Stimulated activated naive CD8-positive, alpha-beta T cell treated with anti-CD3 and anti-CD28 coated beads, Interleukin-15, Interleukin-2, amounts not matched to agents 100 U/mL and 50 U/mL, for 24 hours (primary cell): ENCODE data around the gene SLC7A9.
A peak's percentile ranks its signal among the peaks of the same experiment; 100 is the strongest.
"Not testable (repeated sequence)": the region's sequence is repeated elsewhere in the genome, so short reads cannot be mapped to it uniquely, and the experiment has no call there.

ENCODE experiments used
- ATAC-seq: fragments of 150-1000 bp; cut with Tn5 transposase; one replicate; pipeline ENCODE4 v1.10.0; 2021
- DNase-seq: peaks from one replicate; pipeline ENCODE4 v3.0.0; 2021

SLC7A9 gene

DNA sequence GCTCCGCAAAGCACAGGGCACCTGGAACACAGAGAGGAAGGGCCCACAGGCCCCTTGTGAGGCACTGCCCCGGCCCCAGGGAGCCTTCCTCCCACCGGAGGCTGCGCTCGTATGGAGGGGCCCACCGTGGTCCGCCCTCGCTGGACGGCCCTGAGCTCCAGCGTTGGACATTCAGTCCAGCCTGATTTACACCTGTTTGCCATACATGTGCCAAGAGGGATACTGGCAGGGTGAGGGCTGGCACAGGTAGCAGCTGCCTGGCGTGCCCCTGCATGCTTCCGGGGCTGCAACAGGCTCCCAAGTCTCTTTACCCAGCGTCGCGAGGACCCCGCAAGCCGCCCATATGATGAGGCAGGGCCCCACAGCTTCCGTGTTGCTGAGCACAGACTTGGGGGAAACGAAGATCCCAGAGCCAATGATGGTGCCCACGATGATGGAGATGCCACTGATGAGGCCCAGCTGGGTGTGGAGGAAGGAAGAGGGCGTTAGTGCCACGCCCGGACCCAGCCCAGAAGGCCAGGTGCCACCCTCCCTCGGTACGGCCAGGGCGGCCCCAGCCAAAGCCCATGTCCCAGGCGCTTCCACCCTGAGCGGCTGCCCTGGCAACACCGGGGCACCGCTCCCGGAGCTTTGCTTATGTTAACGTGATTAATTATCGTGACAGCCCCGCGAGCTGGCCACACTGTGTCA is 5.1 kb downstream of the SLC7A9 start:
- ATAC-seq, result peak; percentile 10
- DNase-seq, result no peak

GRCh38 chr19:32863841-32864240 is 5.7 kb downstream of the SLC7A9 start:
- no peak for DNase-seq
- ATAC-seq, result no peak

DNA sequence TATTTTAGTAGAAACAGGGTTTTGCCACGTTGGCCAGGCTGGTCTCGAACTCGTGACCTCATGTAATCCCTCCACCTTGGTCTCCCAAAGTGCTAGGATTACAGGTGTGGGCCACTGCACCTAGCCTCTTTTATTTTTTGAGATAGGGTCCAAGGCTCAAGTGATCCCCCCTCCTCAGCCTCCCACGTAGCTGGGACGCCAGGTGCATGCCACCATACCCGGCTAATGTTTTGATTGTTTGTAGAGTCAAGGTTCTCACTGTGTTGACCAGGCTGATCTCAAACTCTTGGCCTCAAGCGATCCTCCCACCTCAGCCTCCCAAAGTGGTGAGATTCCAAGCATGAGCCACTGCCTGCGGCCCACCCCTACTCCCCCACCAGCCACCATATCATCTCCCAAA is 6.3 kb downstream of the SLC7A9 start:
- ATAC-seq, result no peak

DNA sequence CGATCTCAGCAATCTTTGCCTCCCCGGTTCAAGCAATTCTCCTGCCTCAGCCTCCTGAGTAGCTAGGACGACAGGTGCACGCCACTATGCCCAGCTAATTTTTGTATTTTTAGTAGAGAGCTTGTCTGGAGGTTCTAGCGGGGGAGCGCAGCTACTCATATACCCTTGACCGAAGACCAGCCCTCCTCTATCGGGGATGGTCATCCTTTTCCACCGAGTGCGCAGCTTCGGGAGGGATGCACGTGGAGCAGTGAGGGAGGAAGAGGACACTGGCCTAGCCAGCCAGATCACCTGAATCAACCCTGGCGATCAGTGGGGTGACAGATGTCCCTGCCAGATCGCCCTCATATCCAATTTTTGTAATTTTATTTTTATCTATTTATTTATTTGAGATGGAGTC is 6.8 kb downstream of the SLC7A9 start:
- DNase-seq (no peak), ATAC-seq (no peak)

More for the DNA sequence above, 6.3 kb downstream of the SLC7A9 start:
- DNase-seq, result no peak

GRCh38 chr19:32862173-32862572 is 7.4 kb downstream of the SLC7A9 start:
- ATAC-seq (no peak), DNase-seq (no peak)

GRCh38 chr19:32861596-32861995 is 8.0 kb downstream of the SLC7A9 start:
- no peak for ATAC-seq
- DNase-seq, result no peak

DNA sequence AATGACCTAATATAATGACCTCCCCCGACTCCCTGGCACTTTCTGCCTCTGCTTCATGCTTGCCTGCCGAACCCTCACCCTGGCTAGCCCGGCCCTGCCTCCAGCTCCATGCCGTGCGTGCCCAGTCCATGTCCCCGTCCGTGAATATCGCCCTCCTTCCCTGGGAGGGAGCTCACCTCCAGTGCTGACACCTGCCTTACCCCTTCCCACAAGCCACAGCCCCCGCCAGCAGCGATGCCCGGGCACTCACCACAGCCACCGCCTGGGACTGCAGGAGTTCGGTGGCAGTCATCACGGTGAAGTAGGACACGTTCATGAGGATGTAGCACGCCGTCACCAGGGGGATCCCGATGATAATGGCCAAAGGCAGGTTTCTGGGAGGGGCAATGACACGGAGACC is 10.0 kb downstream of the SLC7A9 start:
- DNase-seq (no peak), ATAC-seq (no peak)

DNA sequence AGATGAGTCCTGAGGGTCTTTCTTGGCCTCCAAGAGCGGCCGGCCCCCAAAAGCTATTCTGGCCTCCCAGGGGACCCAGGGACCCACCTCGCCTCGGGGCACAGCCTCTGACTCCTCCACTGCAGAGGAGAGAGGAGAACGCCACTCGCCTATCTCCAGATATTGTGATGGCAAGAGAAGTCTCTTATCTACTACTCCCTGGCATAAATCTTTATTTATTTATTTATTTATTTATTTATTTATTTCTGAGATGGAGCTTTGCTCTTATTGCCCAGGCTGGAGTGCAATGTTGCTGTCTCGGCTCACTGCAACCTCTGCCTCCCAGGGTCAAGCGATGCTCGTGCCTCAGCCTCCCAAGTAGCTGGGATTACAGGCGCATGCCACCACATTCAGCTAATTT is 11.0 kb downstream of the SLC7A9 start:
- no peak for ATAC-seq

DNA sequence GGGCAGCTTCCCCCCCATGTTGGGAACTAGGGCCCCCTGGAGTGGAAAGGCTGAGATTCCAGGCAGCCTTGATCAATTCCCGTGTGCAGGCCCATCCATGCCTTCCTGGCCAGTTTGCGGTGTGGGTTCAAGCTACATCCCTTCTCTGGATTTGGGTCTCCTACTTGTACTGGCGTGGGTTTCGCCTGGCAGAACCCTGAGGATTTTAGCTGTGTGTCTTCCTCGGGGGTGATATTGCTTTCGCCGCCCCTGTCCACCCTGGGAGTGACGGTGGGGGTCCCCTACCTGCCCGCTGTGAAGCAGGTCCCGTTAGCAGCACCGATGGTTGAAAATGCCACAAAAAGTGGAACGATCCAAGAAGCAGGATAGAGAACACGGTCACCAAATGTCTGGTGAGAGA is 11.4 kb downstream of the SLC7A9 start:
- no peak for ATAC-seq
- DNase-seq, result no peak

More for the DNA sequence above, 11.0 kb downstream of the SLC7A9 start:
- DNase-seq, result no peak

DNA sequence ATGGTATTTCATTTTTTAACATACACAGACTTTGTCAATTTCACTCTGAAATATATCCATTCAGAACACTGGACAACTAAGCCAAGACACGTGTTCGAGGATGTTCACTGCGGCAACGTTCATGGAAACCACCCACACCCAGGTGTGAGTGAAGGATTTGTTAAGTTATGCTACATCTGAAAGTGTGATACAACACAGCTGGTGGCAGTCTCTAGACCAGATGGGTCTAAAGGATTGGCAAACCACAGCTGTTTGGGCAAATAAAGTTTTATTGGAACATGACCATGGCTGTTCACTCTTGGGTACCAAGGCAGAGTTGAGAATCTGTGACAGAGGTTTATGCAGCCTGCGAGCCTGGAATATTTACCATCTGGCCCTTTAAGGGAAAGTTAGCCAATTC is 12.0 kb downstream of the SLC7A9 start:
- DNase-seq (no peak), ATAC-seq (no peak)

DNA sequence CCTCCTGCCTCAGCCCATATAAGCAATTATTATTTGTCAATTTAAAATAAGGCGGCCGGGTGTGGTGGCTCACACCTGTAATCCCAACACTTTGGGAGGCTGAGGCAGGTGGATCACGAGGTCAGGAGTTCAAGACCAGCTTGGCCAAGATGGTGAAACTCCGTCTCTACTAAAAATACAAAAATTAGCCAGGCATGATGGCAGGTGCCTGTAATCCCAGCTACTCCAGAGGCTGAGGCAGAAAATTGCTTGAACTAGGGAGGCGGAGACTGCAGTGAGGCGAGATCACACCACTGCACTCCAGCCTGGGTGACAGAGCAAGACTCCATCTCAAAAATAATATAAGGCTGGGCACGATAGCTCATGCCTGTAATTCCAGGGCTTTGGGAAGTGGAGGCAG is 12.7 kb downstream of the SLC7A9 start:
- ATAC-seq, DNase-seq: not testable (repeated sequence)

GRCh38 chr19:32852216-32852615 is 17.4 kb downstream of the SLC7A9 start:
- DNase-seq (no peak), ATAC-seq (no peak)

GRCh38 chr19:32848035-32848434 is 21.5 kb downstream of the SLC7A9 start:
- not testable (repeated sequence) for ATAC-seq, DNase-seq

DNA sequence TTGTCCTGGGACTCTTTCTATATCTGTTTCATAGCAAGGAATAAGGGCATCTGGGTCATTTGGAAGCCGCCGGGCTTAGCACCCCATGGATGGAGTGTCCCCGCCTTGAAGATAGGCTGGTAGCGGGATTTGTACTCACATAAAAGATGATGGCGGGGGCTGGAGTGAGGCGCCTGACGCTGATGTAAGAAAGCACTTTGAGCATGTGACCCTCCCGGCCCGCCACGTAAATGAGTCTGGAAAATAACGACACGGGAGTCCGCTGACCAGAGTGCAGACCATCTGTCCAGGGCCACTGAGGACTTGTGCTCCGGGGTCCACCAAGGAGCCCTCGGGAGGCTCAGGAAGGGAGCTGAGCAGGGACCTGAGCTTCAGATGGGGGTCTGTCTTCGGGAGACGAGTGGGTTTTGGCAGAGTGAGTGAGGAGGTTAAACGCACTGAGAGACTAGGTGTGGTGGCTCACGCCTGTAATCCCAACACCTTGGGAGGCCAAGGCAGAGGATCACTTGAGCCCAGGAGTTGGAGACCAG is 25.8 kb downstream of the SLC7A9 start:
- ATAC-seq, result no peak
- DNase-seq, result no peak

DNA sequence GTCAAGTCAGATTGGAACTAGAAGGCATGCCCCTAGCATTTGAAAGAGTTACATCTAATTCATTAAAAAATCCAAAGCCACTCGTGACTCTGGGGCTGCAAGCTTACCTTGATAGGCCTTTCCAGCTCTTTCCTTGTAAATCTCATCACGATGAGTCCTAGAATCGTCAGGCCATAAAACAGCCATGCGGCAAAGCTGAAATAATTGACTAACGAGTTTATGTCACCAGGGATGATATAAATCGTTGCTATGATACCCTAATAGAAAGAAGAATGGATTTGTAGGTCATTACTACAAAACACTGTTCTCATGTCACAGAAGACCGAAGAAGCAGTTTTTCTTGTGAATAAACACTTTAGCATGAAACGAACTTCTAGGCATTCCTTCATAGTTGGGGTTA is 27.5 kb downstream of the SLC7A9 start:
- DNase-seq (no peak), ATAC-seq (no peak)

GRCh38 chr19:32837531-32837930 is 32.0 kb downstream of the SLC7A9 start:
- ATAC-seq (no peak), DNase-seq (no peak)

- DNase-seq, ATAC-seq: not testable (repeated sequence)
These were observed 36.2 kb downstream of the SLC7A9 start for GRCh38 chr19:32833388-32833787.

DNA sequence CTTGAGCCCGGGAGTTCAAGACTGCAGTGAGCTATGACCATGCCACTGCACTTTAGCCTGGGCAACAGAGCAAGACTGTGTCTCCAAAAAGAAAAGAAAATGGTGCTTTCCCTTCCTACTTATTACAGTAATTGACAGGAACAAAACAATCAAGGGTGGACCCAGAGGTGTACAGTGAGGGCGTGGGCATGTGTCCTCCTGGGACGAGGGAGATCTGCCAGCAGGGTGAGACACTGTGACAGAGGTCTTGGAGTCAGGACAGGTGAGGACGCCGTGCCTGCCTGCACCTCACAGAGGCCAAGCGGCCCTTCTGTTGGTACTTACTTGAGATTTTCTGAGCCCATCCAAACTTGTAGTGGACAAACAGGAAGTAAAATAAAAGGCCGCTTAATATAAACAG is 36.7 kb downstream of the SLC7A9 start:
- ATAC-seq, DNase-seq: not testable (repeated sequence)

- not testable (repeated sequence) for DNase-seq, ATAC-seq
These were observed 37.5 kb downstream of the SLC7A9 start for GRCh38 chr19:32832094-32832493.

- DNase-seq (no peak), ATAC-seq (no peak)
These were observed 38.0 kb downstream of the SLC7A9 start for GRCh38 chr19:32831611-32832010.

DNA sequence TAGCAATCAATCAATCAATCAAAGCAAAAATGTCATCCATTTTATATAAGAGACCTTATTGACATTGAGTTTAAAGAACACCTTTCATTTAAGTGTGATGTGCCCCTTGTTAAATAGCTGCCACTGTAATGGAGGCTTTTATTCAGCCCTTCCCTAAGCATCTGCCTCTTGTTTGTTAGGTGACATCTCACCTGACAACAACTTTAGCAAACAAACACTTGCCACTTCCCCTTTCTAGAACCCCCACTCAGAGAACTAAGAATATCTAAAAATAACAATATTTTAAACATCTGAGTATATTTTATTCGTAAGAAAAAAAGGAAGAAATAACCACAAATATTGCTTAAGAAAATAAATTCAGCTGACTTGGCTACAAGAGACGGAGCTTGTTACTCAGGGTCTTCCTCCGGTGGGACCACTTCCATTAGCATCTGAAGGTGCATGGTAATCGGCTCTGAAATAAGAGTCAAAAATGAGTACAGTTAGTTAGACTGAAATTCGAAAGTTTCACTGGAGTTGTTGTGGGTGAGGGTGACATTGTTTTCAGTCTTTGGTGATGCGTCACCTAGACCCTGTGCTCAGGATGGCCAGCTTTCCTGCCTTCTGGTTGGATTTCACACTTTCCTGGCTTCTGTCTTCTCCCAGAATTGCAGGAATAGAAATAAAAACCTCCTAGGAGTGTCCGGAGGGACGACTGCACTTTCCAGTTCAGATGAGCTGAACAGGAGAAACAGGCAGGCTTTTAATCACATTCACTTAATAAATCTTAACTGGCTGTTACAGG is 39.1 kb downstream of the SLC7A9 start:
- ATAC-seq (no peak), DNase-seq (no peak)

- ATAC-seq (no peak), DNase-seq (no peak)
These were observed 40.1 kb downstream of the SLC7A9 start for GRCh38 chr19:32829345-32829896.
